NCI-H524 (cell line): ENCODE measurements around the gene ZBTB20.

Experiments used
- DNase-seq, 2 experiments: peaks; one replicate each; lab custom pipeline; 2025; lab: John Stamatoyannopoulos, UW

Gene ZBTB20

DNA sequence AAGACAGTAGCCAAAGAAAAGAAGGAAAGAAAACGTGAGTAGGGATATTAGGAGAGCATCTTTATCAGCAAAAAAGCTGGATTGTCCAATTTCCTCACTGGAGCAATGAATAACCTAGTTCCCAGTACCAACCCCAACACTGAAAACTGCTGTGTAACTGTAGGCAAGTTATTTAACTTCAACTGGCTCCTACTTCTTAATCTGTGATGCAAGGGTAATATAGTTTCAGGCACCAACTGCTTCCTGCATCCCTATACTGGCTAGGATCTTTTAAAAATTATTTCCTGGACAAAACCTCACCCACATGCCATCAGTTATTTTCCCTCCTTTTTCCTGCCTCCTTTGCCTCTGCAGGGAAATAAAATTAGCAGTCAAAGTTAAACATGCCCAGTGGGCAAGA is 59.6 kb downstream of the ZBTB20 start:
- DNase-seq = no peak

- DNase-seq = no peak
These were observed 60.7 kb downstream of the ZBTB20 start for GRCh38 chr3:115086344-115086743.

GRCh38 chr3:115085197-115085865 is 61.8 kb downstream of the ZBTB20 start:
- peak in 1 of 2 experiments; percentile 25 for DNase-seq

- no peak for DNase-seq
These were observed 62.4 kb downstream of the ZBTB20 start for GRCh38 chr3:115084686-115085085.

DNA sequence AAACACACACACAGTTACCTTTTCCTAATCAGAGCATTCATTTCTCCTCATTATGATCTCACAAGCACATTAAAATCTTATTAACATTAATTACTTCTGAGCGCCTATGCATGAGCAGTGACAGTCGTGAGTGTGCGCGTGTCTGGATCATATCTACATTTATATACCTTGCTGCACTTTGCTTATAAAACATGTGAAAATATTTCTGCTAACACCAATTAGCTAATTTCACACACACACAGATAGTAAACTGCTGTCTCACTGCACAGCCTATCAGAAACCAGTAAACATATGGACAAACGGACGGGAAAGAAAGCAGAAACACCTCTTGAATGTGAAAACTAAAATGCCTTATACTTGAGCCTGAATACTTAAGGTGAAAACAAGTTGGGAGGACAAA is 64.8 kb downstream of the ZBTB20 start:
- DNase-seq = no peak

DNA sequence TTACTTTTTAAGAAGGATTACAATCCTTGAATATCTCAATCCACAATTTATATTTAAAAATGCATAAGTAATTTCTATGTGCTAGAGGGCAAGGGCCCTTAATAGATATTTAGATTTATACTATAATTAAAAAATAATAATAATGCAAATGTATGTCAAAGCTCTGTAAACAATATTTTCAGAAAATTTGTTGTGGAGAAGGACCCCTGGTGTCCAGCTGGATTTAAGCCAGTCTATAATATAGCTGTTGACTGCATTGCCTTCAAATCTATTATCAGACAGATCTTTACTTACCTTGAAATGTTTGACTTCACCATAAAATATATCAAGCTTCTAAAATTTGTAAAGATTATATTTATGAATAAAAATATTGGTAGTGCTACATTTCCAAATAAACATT is 65.6 kb downstream of the ZBTB20 start:
- DNase-seq = no peak

- no peak for DNase-seq
These were observed 69.4 kb downstream of the ZBTB20 start for GRCh38 chr3:115077501-115078250.

DNA sequence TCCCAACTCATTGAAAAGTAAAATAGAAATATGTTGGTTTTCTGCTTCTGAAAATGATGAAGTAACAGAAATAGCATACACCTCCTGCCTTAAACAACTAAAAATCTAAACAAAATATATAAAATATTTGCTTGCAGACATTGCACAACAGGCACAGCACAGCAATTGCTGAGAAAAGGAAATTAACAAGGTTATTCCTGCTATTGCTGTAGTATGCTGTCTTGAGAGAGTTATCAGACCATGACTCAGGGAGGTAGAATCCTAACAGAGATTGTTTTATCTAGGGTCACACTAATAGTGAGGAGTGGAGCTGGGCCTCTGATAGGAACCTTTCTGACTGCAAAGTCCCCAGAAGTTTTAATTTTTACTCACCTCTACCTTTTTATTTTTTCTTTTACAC is 72.6 kb downstream of the ZBTB20 start:
- DNase-seq = no peak

DNA sequence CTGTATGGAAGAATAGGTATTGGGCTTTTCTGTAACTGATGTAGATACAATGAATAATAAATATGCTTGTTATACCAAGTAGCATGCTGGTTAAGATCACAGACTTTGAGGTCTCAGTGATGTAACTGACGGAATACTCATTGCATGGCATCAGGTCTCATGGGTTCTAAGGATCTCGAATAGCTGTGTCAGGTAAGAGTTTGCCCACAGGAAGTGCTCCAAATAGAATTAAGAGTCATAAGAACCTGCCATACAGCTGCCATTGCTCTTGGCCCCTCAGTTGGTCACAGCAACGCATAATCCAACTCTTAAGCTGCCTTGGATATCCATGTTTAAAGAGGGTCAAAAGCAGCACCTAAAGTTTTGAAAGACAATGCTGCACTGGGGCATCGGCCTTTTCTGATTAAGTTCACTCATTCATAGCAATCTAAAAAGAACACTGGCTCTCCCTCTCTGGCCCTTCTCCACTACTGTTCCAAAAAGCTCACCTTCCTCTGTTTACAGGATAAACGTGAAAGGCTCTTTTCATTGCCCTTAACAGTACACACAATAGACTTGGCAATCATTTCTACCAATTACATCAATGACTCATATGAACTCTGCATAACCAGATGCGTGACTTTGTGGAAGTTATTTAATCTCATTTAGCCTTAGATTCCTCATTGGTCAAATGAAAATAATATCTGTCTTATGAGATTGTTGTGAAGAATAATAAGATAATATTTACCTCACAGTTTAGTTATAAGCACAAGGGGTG is 74.6 kb downstream of the ZBTB20 start:
- DNase-seq = no peak

- DNase-seq = no peak
These were observed 75.5 kb downstream of the ZBTB20 start for GRCh38 chr3:115071601-115072000.

- no peak for DNase-seq
These were observed 75.9 kb downstream of the ZBTB20 start for GRCh38 chr3:115071166-115071565.

DNA sequence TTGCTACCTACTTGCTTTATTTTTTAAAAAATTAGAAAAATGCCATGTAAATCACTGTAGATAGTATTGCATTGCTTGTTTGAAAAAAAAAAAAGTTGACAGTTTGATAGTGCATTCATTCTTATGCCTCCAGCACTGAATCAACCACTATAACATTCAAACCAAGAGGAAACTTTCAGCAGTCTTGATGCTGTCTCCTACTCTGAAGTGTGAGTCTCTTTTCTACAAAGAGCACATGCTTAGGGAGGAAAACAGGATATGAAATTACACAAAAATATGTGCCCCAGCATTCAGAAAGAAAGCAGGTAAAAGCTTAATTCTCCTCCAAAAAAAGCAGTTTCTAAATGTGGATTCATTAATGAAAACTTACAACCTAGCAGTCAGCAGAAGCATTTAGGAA is 78.3 kb downstream of the ZBTB20 start:
- DNase-seq = no peak

DNA sequence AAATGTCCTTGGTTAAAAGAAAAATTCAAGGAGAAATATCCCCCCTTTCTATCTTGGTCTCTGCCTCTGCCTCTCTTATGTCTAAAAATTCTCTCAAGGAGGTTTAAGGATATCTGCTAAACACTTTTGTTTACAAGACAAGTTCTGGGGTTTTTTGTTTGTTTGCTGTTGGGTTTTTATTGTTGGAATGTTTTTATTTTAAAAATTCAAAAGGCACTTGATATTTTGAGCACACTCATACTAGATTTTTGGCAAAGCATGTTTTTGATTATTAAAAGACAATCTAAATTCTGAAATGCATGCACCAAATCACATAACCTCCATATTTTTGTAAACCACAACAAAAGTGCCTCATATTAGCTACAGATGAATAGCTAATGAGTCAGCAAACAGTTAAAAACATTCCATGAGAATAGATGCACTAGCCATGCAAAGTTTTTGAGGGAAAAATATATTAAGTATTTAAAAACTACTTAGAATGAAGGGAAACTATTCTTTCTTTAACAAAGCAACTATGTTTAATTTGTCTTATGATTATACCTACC is 84.6 kb downstream of the ZBTB20 start:
- no peak for DNase-seq

- DNase-seq = no peak
These were observed 85.1 kb downstream of the ZBTB20 start for GRCh38 chr3:115062009-115062408.

DNA sequence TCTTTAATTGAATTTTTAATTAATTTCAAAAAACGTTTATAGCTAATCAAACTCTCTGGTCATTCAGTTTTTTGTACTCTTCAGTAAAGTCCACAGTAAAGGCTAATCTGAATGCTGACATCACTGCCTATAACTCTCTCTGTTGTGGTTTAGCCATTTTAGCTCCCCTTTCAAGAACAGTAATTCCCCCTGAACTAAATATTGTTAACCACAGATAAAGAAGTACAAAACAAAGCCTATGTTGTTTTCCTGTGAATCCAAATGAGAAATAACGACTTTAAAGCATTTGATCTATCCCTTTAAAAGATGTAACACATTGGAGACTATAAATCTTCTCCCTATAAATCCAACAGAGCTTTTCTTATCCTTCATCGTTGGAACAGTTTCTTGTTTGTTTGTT is 94.2 kb downstream of the ZBTB20 start:
- no peak for DNase-seq

- no peak for DNase-seq
These were observed 104.7 kb downstream of the ZBTB20 start for GRCh38 chr3:115042351-115042750.

DNA sequence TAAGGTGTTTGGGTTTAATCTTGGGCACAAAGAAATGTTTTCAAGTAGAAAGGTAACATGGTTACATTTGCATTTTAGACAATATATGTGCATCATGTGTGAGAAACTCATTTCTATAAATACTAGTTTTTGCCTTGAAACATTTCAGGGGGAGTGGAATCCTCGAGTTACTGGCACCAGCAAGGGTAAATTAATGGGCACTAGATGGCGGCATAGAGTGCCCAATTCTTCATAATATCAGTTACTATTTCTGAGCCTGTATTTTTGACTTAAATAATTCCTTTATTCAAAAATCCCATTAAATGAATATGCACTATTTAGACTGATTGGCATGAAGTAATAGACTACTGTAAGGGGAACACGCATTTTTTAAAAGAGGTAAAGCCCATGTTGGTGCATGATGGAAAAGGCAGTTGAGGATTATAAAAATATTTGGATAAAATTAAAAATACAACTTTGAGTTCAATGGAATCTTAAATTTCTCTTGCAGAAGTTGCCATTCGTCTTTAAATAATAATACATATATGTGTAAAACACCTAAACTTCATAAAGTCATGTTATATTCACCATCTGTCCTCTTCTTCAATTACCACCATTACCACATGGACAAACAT is 106.3 kb downstream of the ZBTB20 start:
- peak in 1 of 2 experiments; percentile 36 for DNase-seq

- no peak for DNase-seq
These were observed 106.8 kb downstream of the ZBTB20 start for GRCh38 chr3:115040246-115040645.

- DNase-seq = no peak
These were observed 108.3 kb downstream of the ZBTB20 start for GRCh38 chr3:115038817-115039216.

DNA sequence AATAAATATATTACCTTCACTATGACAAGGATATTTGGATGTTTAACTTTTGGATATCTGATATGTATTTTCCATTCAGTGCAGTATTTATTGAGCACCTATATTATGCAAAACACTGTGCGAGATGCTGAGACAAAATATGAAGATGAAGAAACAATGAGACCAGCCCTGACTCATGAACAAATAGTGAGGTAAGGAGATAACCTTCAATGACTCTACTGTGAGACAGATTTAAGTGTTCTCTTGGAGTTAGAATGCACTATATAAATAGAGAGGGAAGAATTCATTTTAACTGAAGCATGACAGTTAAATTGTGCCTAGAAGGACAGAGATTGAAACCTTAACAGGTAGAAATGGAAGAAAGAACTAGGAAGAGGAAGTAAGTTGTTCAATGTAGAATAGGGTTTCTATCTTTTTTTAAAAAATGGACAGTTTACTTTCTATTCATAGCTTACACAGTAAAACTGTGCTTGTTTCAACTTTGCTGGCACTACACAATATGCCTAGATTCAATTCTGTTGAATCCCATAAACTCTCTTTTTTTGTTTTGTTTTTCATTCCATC is 124.2 kb downstream of the ZBTB20 start:
- no peak for DNase-seq

- no peak for DNase-seq
These were observed 124.9 kb downstream of the ZBTB20 start for GRCh38 chr3:115022199-115022598.

GRCh38 chr3:115021061-115021460 is 126.0 kb downstream of the ZBTB20 start:
- DNase-seq = no peak
